ENCODE data around the gene NEURL2.

NEURL2 gene

DNA sequence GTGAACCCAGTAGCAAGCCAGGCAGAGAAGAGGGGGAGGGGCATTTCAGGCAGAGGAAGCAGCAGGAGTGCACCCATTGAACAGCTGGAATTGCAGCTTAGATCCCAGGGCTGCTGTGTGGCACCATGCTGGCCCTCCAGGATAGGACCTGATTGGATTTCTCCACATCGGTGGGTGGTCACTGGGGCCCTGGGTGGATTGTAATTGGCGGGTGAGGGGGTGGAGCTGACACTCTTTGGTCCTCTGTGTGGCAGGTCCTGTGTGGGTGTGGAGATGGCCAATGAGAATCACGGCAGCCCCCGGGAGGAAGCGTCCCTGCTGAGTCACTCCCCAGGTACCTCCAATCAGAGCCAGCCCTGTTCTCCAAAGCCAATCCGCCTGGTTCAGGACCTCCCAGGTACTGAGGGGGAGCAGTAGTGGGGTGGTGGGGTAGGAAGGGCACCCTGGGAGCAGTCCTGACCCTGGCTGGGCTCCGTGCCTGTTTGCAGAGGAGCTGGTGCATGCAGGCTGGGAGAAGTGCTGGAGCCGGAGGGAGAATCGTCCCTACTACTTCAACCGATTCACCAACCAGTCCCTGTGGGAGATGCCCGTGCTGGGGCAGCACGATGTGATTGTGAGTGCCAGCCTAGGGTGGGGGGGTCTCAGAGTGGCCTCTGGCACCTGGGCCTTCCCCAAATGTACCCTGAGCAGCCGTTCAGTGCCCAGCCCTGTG lies 47.9 kb upstream of the NEURL2 start:
- TF ChIP-seq TCF4 (CRISPR knock-in tag; IDR thresholded peaks at IDR 0.05; ENCODE audit: borderline replicate concordance) (no peak), SNAI2 (CRISPR knock-in tag; IDR thresholded peaks at IDR 0.05) (no peak)

DNA sequence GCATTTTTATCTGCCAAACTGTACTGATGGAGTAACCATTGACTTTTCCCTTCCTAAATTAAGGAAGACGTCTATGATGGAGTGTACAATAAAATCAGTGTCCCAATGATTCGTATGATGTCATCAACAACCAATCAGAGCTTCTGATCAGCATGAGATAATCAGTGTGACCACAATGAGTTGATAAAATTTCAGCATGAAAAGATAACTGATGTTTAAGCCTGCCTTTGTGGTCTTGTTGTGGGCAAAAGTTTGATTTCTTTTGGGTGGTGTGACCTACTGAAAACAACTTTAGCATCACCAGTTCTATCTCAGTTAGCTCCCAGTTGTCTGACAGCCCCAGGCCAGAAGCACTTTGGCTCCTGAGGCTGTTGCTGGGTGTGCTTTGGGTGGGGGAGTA lies 46.8 kb upstream of the NEURL2 start:
- TF ChIP-seq ZC3H10 (CRISPR knock-in tag; IDR thresholded peaks at IDR 0.05) = no peak
- TF ChIP-seq, protein P1, sequence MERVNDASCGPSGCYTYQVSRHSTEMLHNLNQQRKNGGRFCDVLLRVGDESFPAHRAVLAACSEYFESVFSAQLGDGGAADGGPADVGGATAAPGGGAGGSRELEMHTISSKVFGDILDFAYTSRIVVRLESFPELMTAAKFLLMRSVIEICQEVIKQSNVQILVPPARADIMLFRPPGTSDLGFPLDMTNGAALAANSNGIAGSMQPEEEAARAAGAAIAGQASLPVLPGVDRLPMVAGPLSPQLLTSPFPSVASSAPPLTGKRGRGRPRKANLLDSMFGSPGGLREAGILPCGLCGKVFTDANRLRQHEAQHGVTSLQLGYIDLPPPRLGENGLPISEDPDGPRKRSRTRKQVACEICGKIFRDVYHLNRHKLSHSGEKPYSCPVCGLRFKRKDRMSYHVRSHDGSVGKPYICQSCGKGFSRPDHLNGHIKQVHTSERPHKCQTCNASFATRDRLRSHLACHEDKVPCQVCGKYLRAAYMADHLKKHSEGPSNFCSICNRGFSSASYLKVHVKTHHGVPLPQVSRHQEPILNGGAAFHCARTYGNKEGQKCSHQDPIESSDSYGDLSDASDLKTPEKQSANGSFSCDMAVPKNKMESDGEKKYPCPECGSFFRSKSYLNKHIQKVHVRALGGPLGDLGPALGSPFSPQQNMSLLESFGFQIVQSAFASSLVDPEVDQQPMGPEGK (CRISPR knock-in tag; IDR thresholded peaks at IDR 0.05; ENCODE audit: borderline replicate concordance) = no peak
- ATAC-seq = no peak

More for the DNA sequence above, 47.9 kb upstream of the NEURL2 start:
- no peak for ATAC-seq

DNA sequence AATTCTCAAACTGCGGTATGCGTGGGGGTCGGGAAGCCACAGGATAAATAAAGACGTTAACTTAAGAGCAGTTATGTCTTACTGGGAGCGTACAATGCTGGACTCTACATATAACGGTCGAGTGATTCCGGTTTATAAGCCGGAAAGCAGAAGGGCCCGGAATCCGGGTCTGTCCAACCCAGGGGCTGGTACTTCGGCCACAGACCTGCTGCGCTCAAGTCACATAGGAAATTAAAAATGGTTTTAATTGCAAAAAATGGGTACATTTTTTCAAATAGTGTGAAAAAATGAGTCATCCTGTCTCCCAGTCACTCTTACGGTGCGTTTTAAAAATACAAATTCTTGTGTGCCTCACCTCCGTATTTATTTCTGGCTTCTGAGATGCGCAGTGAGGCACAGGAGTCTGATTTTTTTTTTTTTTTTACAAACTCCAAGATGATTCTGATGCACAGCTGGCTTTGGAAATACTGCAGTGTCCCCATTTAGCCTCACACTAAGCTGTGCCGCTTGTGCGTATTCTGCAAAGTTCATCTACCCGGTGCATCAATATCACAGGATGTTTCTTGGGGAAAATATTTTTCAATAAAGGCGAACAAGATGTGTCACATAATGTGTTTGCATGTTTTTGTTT lies 44.5 kb upstream of the NEURL2 start:
- TF ChIP-seq CSDC2 (CRISPR knock-in tag; IDR thresholded peaks at IDR 0.05) (no peak), GLIS3 (CRISPR knock-in tag; IDR thresholded peaks at IDR 0.05) (no peak), ZC3H10 (CRISPR knock-in tag; IDR thresholded peaks at IDR 0.05) (no peak), ZFP30 (CRISPR knock-in tag; IDR thresholded peaks at IDR 0.05) (no peak), TOX (CRISPR knock-in tag; IDR thresholded peaks at IDR 0.05; ENCODE audit: borderline replicate concordance) (no peak), ZNF8 (CRISPR knock-in tag; IDR thresholded peaks at IDR 0.05) (no peak), BACH2 (CRISPR knock-in tag; IDR thresholded peaks at IDR 0.05; ENCODE audit: borderline replicate concordance) (no peak), ZNF565 (CRISPR knock-in tag; conservative IDR thresholded peaks at IDR 0.05; ENCODE audit: low read depth) (no peak), SNAI2 (CRISPR knock-in tag; IDR thresholded peaks at IDR 0.05) (no peak), ARNTL (CRISPR knock-in tag; IDR thresholded peaks at IDR 0.05; ENCODE audit: borderline replicate concordance, low read depth) (no peak), RARB (CRISPR knock-in tag; IDR thresholded peaks at IDR 0.05) (no peak)
- TF ChIP-seq, protein P2, sequence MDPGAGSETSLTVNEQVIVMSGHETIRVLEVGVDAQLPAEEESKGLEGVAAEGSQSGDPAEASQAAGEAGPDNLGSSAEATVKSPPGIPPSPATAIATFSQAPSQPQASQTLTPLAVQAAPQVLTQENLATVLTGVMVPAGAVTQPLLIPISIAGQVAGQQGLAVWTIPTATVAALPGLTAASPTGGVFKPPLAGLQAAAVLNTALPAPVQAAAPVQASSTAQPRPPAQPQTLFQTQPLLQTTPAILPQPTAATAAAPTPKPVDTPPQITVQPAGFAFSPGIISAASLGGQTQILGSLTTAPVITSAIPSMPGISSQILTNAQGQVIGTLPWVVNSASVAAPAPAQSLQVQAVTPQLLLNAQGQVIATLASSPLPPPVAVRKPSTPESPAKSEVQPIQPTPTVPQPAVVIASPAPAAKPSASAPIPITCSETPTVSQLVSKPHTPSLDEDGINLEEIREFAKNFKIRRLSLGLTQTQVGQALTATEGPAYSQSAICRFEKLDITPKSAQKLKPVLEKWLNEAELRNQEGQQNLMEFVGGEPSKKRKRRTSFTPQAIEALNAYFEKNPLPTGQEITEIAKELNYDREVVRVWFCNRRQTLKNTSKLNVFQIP (CRISPR knock-in tag; IDR thresholded peaks at IDR 0.05; ENCODE audit: borderline replicate concordance, low read depth) = no peak
- TF ChIP-seq, protein P1 (CRISPR knock-in tag; IDR thresholded peaks at IDR 0.05; ENCODE audit: borderline replicate concordance) = no peak
- TF ChIP-seq, protein P3, sequence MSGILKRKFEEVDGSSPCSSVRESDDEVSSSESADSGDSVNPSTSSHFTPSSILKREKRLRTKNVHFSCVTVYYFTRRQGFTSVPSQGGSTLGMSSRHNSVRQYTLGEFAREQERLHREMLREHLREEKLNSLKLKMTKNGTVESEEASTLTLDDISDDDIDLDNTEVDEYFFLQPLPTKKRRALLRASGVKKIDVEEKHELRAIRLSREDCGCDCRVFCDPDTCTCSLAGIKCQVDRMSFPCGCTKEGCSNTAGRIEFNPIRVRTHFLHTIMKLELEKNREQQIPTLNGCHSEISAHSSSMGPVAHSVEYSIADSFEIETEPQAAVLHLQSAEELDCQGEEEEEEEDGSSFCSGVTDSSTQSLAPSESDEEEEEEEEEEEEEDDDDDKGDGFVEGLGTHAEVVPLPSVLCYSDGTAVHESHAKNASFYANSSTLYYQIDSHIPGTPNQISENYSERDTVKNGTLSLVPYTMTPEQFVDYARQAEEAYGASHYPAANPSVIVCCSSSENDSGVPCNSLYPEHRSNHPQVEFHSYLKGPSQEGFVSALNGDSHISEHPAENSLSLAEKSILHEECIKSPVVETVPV (CRISPR knock-in tag; IDR thresholded peaks at IDR 0.05) = no peak
- TF ChIP-seq, protein P4, sequence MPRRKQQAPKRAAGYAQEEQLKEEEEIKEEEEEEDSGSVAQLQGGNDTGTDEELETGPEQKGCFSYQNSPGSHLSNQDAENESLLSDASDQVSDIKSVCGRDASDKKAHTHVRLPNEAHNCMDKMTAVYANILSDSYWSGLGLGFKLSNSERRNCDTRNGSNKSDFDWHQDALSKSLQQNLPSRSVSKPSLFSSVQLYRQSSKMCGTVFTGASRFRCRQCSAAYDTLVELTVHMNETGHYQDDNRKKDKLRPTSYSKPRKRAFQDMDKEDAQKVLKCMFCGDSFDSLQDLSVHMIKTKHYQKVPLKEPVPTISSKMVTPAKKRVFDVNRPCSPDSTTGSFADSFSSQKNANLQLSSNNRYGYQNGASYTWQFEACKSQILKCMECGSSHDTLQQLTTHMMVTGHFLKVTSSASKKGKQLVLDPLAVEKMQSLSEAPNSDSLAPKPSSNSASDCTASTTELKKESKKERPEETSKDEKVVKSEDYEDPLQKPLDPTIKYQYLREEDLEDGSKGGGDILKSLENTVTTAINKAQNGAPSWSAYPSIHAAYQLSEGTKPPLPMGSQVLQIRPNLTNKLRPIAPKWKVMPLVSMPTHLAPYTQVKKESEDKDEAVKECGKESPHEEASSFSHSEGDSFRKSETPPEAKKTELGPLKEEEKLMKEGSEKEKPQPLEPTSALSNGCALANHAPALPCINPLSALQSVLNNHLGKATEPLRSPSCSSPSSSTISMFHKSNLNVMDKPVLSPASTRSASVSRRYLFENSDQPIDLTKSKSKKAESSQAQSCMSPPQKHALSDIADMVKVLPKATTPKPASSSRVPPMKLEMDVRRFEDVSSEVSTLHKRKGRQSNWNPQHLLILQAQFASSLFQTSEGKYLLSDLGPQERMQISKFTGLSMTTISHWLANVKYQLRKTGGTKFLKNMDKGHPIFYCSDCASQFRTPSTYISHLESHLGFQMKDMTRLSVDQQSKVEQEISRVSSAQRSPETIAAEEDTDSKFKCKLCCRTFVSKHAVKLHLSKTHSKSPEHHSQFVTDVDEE (CRISPR knock-in tag; IDR thresholded peaks at IDR 0.05) = no peak
- ATAC-seq = peak; percentile 31

Measured in SK-N-SH treated with all-trans-retinoic acid at 6 μM for 48 hours (cell line).